ENCODE data around the gene ZBTB4. TPM values are rescaled to one million over a fixed set of nuclear protein-coding genes. Genes with fewer than 3 reads are reported as not detected.

ZBTB4 gene
- total RNA-seq, 6 experiments from 2014 or later, result 62.7 to 75.9 (median 68.6) TPM

- no peak for DNase-seq
- Mint-ChIP-seq H3K27me3 (ENCODE audit: insufficient read depth) (peaks cover 2% of the 10 kb centered on the region), H3K27ac (no peak overlapping the region), H3K4me3 (no peak overlapping the region), H3K36me3 (ENCODE audit: low read depth) (peaks cover 49% of the 10 kb centered on the region), H3K9me3 (no peaks in the 10 kb centered on the region), H3K4me1 (ENCODE audit: low read depth) (no peaks in the 10 kb centered on the region)
- TF ChIP-seq, protein P1, sequence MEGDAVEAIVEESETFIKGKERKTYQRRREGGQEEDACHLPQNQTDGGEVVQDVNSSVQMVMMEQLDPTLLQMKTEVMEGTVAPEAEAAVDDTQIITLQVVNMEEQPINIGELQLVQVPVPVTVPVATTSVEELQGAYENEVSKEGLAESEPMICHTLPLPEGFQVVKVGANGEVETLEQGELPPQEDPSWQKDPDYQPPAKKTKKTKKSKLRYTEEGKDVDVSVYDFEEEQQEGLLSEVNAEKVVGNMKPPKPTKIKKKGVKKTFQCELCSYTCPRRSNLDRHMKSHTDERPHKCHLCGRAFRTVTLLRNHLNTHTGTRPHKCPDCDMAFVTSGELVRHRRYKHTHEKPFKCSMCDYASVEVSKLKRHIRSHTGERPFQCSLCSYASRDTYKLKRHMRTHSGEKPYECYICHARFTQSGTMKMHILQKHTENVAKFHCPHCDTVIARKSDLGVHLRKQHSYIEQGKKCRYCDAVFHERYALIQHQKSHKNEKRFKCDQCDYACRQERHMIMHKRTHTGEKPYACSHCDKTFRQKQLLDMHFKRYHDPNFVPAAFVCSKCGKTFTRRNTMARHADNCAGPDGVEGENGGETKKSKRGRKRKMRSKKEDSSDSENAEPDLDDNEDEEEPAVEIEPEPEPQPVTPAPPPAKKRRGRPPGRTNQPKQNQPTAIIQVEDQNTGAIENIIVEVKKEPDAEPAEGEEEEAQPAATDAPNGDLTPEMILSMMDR (IDR thresholded peaks at IDR 0.05), result no peak
Observed at GRCh38 chr17:7499161-7499560, 19.7 kb upstream of the ZBTB4 start.

DNA sequence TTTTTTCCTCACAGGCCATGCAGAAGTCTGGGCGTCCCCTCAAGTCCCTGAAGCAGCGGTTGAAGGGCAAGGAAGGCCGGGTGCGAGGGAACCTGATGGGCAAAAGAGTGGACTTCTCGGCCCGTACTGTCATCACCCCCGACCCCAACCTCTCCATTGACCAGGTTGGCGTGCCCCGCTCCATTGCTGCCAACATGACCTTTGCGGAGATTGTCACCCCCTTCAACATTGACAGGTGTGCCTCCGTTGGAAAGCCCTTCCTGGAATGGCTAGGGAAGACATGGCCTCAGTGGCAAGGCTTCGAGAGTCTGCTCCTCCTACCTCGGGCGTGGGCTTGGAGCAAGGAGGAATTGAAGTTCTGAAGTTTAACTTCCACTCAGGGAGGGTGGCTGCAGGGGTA is 18.2 kb upstream of the ZBTB4 start:
- no peak overlapping the region for H3K27ac Mint-ChIP-seq
- peaks cover 40% of the 10 kb centered on the region for H3K36me3 Mint-ChIP-seq (ENCODE audit: low read depth)
- H3K4me3 Mint-ChIP-seq, result no peak overlapping the region
- H3K9me3 Mint-ChIP-seq, result no peaks in the 10 kb centered on the region
- DNase-seq, result no peak
- peaks cover 3% of the 10 kb centered on the region for H3K27me3 Mint-ChIP-seq (ENCODE audit: insufficient read depth)
- TF ChIP-seq, protein P1 (IDR thresholded peaks at IDR 0.05), result no peak
- peaks cover 10% of the 10 kb centered on the region for H3K4me1 Mint-ChIP-seq (ENCODE audit: low read depth)

DNA sequence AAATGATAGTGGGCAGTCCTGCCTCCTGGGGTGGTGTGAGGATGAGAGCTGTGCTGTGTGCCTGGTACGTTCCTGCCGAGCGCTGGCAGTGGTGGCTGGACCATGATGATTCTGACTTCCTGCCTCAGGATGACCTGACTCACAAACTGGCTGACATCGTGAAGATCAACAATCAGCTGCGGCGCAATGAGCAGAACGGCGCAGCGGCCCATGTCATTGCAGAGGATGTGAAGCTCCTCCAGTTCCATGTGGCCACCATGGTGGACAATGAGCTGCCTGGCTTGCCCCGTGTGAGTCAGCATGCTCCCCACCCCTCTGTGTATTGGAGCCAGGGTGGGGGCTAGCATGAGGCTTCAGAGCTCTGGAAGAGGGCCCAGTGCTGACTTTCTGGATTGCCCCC is 17.8 kb upstream of the ZBTB4 start:
- peaks cover 3% of the 10 kb centered on the region for H3K27me3 Mint-ChIP-seq (ENCODE audit: insufficient read depth)
- no peak for DNase-seq
- no peak overlapping the region for H3K27ac Mint-ChIP-seq
- H3K9me3 Mint-ChIP-seq, result no peaks in the 10 kb centered on the region
- peaks cover 12% of the 10 kb centered on the region for H3K4me1 Mint-ChIP-seq (ENCODE audit: low read depth)
- H3K4me3 Mint-ChIP-seq, result no peak overlapping the region
- H3K36me3 Mint-ChIP-seq (ENCODE audit: low read depth), result peaks cover 40% of the 10 kb centered on the region
- TF ChIP-seq, protein P1 (IDR thresholded peaks at IDR 0.05), result no peak

GRCh38 chr17:7496470-7497183 is 17.2 kb upstream of the ZBTB4 start:
- H3K9me3 Mint-ChIP-seq, result no peaks in the 10 kb centered on the region
- no peak overlapping the region for H3K4me3 Mint-ChIP-seq
- peaks cover 38% of the 10 kb centered on the region for H3K36me3 Mint-ChIP-seq (ENCODE audit: low read depth)
- TF ChIP-seq, protein P1 (IDR thresholded peaks at IDR 0.05), result no peak
- peaks cover 3% of the 10 kb centered on the region for H3K27me3 Mint-ChIP-seq (ENCODE audit: insufficient read depth)
- H3K27ac Mint-ChIP-seq, result 0 out of 2 replicates have a peak overlapping the region, but pooled peaks have one; percentile 30
- DNase-seq, result no peak
- H3K4me1 Mint-ChIP-seq (ENCODE audit: low read depth), result peaks cover 17% of the 10 kb centered on the region

GRCh38 chr17:7495906-7496434 is 16.5 kb upstream of the ZBTB4 start:
- Mint-ChIP-seq H3K27me3 (ENCODE audit: insufficient read depth) (peaks cover 3% of the 10 kb centered on the region; the same call in 1 of the 2 replicates), H3K9me3 (no peaks in the 10 kb centered on the region), H3K4me3 (no peak overlapping the region), H3K27ac (no peak overlapping the region), H3K4me1 (ENCODE audit: low read depth) (peaks cover 22% of the 10 kb centered on the region), H3K36me3 (ENCODE audit: low read depth) (peaks cover 32% of the 10 kb centered on the region)
- no peak for DNase-seq
- TF ChIP-seq, protein P1 (IDR thresholded peaks at IDR 0.05), result no peak

Data from HFFc6 (cell line).